Panc1 (cell line): ENCODE data around the gene MYPN. TPM values are rescaled to one million over a fixed set of nuclear protein-coding genes. Genes with fewer than 3 reads are reported as not detected.
"Not testable (repeated sequence)": the region's sequence is repeated elsewhere in the genome, so short reads cannot be mapped to it uniquely, and the experiment has no call there.

ENCODE experiments used
- ATAC-seq: fragments of 200-7000 bp; cut with Tn5 transposase; 2 replicates; pipeline ENCODE4 v1.9.1; 2020; ENCODE audit warnings: mild to moderate bottlenecking, moderate library complexity
- BruUV-seq: library from RNA; stranded (reverse); fragments of 400-500 nt; replicated peaks from 2 replicates; lab custom pipeline; 2021; lab: Mats Ljungman, UMichigan
- CTCF ChIA-PET: fragments of 300-600 bp; sonication (Branson Sonifier 250); formaldehyde crosslinking; loops from one replicate; lab custom pipeline; 2022; ENCODE audit warnings: antibody characterized with exemption; lab: Charles Lee
- POLR2A ChIA-PET: fragments of 300-600 bp; sonication (Branson Sonifier 250); formaldehyde crosslinking; loops from one replicate; lab custom pipeline; 2022; ENCODE audit warnings: antibody characterized with exemption; lab: Charles Lee
- DNase-seq: peaks from one replicate; pipeline ENCODE4 v3.0.0-alpha.2; 2010; ENCODE audit warnings: low read depth, low spot score
- H3K27ac ChIP-seq: 2 replicates; pipeline ENCODE4 v1.5.1; 2011; ENCODE audit warnings: mild to moderate bottlenecking, low read length, inconsistent platforms
- H3K27me3 ChIP-seq: fragments of 200-500 bp; sonication (Bioruptor generic); 2 replicates; pipeline ENCODE4 v1.6.0; 2014; ENCODE audit warnings: low read length, inconsistent platforms; ENCODE audit not compliant: control insufficient read depth, insufficient read depth
- H3K36me3 ChIP-seq: fragments of 200-500 bp; sonication (Bioruptor generic); 2 replicates; pipeline ENCODE4 v1.5.1; 2014; ENCODE audit warnings: inconsistent platforms, mild to moderate bottlenecking, low read length, moderate library complexity; ENCODE audit not compliant: control insufficient read depth, insufficient read depth
- H3K4me1 ChIP-seq: 2 replicates; pipeline ENCODE4 v1.5.1; 2011; ENCODE audit warnings: inconsistent platforms, mild to moderate bottlenecking, low read length, moderate library complexity; ENCODE audit not compliant: control insufficient read depth, insufficient read depth
- H3K4me3 ChIP-seq, 2 experiments: 2 replicates each; pipeline ENCODE4 v1.5.1; 2011 to 2012; ENCODE audit warnings: low read depth in 2 of 2, low read length in 2 of 2, mild to moderate bottlenecking in 2 of 2, inconsistent platforms in 1 of 2, moderate library complexity in 1 of 2
- H3K9me3 ChIP-seq: fragments of 200-500 bp; sonication (Bioruptor generic); 2 replicates; pipeline ENCODE4 v1.5.1; 2014; ENCODE audit warnings: low read depth, mild to moderate bottlenecking, inconsistent platforms, low read length, moderate library complexity; ENCODE audit not compliant: control insufficient read depth, insufficient read depth
- POLR2AphosphoS5 ChIP-seq: IDR thresholded peaks from 2 replicates; pipeline ENCODE4 v1.6.1; 2012; ENCODE audit warnings: mild to moderate bottlenecking, low read depth, low read length, moderate library complexity
- SIN3A ChIP-seq: IDR thresholded peaks from 2 replicates; pipeline ENCODE4 v1.6.1; 2012; ENCODE audit warnings: low read depth, mild to moderate bottlenecking, low read length, moderate library complexity, borderline replicate concordance; ENCODE audit not compliant: insufficient read depth
- TCF7L2 ChIP-seq: IDR thresholded peaks from 2 replicates; pipeline ENCODE4 v1.6.1; 2011; ENCODE audit warnings: mild to moderate bottlenecking, low read depth, low read length, inconsistent platforms
- in situ Hi-C: cut with HindIII; loops from 2 replicates; pipeline ENCODE4 v1.10.0; 2016; ENCODE audit warnings: low sequenced_read_pairs, low pct_unique_long_range_greater_than_20kb
- intact Hi-C: fragments of 100-400 bp; cut with micrococcal nuclease; formaldehyde crosslinking; loops from one replicate; pipeline ENCODE4 v1.10.0; 2022; ENCODE audit not compliant: unreplicated experiment
- total RNA-seq: library from RNA; stranded (reverse); gene quantifications from one replicate; pipeline ENCODE4 v1.2.1, GENCODE V29; 2021; ENCODE audit not compliant: unreplicated experiment
- TF ChIP-seq, protein P1 (sequence below): fragments of 450-650 bp; IDR thresholded peaks from 2 replicates; pipeline ENCODE4 v1.5.1; 2017; ENCODE audit warnings: mild to moderate bottlenecking
- TF ChIP-seq, protein P2 (sequence below), 2 experiments: IDR thresholded peaks; 2 replicates each; pipeline ENCODE4 v1.6.1; 2011 to 2012; ENCODE audit warnings: low read depth in 2 of 2, control low read depth in 1 of 2, low read length in 1 of 2, mild to moderate bottlenecking in 1 of 2, moderate library complexity in 1 of 2; ENCODE audit not compliant: insufficient read depth in 1 of 2

The MYPN gene
- total RNA-seq, 1 experiment from 2014 or later = 39.1 TPM

GRCh38 chr10:68192113-68192512 is 82.8 kb downstream of the MYPN start:
- no peaks in the 10 kb centered on the region; the same call in 1 of the 2 replicates for H3K9me3 ChIP-seq
- in situ Hi-C loops (no loop called here), intact Hi-C loops (no loop called here)
- POLR2A ChIA-PET = no interaction called here
- H3K4me3 ChIP-seq = no peak overlapping the region
- peaks cover 5% of the 10 kb centered on the region; the same call in 1 of the 2 replicates for H3K36me3 ChIP-seq
- CTCF ChIA-PET = no interaction called here
- no peaks in the 10 kb centered on the region for H3K27me3 ChIP-seq
- TF ChIP-seq TCF7L2 (no peak), POLR2AphosphoS5 (no peak)
- no TSS peak for BruUV-seq
- H3K4me1 ChIP-seq = no peaks in the 10 kb centered on the region
- ATAC-seq (no peak), DNase-seq (no peak)
- no peak overlapping the region; the same call in 1 of the 2 replicates for H3K27ac ChIP-seq

- H3K9me3 ChIP-seq = no peaks in the 10 kb centered on the region; the same call in 1 of the 2 replicates
- POLR2A ChIA-PET = no interaction called here
- no peak overlapping the region for H3K4me3 ChIP-seq
- TF ChIP-seq TCF7L2 (no peak), SIN3A (no peak), POLR2AphosphoS5 (no peak)
- TF ChIP-seq, protein P1, sequence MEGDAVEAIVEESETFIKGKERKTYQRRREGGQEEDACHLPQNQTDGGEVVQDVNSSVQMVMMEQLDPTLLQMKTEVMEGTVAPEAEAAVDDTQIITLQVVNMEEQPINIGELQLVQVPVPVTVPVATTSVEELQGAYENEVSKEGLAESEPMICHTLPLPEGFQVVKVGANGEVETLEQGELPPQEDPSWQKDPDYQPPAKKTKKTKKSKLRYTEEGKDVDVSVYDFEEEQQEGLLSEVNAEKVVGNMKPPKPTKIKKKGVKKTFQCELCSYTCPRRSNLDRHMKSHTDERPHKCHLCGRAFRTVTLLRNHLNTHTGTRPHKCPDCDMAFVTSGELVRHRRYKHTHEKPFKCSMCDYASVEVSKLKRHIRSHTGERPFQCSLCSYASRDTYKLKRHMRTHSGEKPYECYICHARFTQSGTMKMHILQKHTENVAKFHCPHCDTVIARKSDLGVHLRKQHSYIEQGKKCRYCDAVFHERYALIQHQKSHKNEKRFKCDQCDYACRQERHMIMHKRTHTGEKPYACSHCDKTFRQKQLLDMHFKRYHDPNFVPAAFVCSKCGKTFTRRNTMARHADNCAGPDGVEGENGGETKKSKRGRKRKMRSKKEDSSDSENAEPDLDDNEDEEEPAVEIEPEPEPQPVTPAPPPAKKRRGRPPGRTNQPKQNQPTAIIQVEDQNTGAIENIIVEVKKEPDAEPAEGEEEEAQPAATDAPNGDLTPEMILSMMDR = no peak
- TF ChIP-seq, protein P2, sequence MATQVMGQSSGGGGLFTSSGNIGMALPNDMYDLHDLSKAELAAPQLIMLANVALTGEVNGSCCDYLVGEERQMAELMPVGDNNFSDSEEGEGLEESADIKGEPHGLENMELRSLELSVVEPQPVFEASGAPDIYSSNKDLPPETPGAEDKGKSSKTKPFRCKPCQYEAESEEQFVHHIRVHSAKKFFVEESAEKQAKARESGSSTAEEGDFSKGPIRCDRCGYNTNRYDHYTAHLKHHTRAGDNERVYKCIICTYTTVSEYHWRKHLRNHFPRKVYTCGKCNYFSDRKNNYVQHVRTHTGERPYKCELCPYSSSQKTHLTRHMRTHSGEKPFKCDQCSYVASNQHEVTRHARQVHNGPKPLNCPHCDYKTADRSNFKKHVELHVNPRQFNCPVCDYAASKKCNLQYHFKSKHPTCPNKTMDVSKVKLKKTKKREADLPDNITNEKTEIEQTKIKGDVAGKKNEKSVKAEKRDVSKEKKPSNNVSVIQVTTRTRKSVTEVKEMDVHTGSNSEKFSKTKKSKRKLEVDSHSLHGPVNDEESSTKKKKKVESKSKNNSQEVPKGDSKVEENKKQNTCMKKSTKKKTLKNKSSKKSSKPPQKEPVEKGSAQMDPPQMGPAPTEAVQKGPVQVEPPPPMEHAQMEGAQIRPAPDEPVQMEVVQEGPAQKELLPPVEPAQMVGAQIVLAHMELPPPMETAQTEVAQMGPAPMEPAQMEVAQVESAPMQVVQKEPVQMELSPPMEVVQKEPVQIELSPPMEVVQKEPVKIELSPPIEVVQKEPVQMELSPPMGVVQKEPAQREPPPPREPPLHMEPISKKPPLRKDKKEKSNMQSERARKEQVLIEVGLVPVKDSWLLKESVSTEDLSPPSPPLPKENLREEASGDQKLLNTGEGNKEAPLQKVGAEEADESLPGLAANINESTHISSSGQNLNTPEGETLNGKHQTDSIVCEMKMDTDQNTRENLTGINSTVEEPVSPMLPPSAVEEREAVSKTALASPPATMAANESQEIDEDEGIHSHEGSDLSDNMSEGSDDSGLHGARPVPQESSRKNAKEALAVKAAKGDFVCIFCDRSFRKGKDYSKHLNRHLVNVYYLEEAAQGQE (IDR thresholded peaks at IDR 0.05; ENCODE audit: insufficient read depth in 1 of 2, low read depth in 2 of 2, low read length in 1 of 2) = no peak
- CTCF ChIA-PET = no interaction called here
- H3K27ac ChIP-seq = no peak overlapping the region
- DNase-seq (no peak), ATAC-seq (no peak; the same call in 1 of the 2 replicates)
- no peaks in the 10 kb centered on the region for H3K27me3 ChIP-seq
- H3K4me1 ChIP-seq = no peaks in the 10 kb centered on the region
- intact Hi-C loops = no loop called here
- in situ Hi-C loops = no loop called here
- no TSS peak for BruUV-seq
- H3K36me3 ChIP-seq = peaks cover 5% of the 10 kb centered on the region; the same call in 1 of the 2 replicates
Measured at GRCh38 chr10:68194290-68194689, 85.0 kb downstream of the MYPN start.

- H3K4me3 ChIP-seq, H3K4me1 ChIP-seq, H3K36me3 ChIP-seq, in situ Hi-C loops, intact Hi-C loops, DNase-seq, BruUV-seq, H3K9me3 ChIP-seq, H3K27ac ChIP-seq, ATAC-seq, POLR2A ChIA-PET, H3K27me3 ChIP-seq: not testable (repeated sequence)
- CTCF ChIA-PET = interaction anchor here (1.0 kb wide), 1 partner anchor 17 kb away, joined by 8 read pairs; no protein-coding TSS in a partner anchor
Measured at GRCh38 chr10:68195776-68196175, 86.5 kb downstream of the MYPN start.
